ENCODE data around the gene DDX17.

The DDX17 gene

GRCh38 chr22:38506118-38506962 lies at the start of gene DDX17:
TSS of gene DDX17 (minus strand) at chr22:38506311.
- peak; percentile 73 to 90 for DNase-seq

GRCh38 chr22:38554281-38554680 lies 48.2 kb upstream of the DDX17 start:
- no peak for DNase-seq

- DNase-seq, result no peak
Measured at GRCh38 chr22:38549101-38549894, 43.2 kb upstream of the DDX17 start.

- DNase-seq, result no peak
Measured at GRCh38 chr22:38540701-38541100, 34.6 kb upstream of the DDX17 start.

GRCh38 chr22:38531251-38531938 lies 25.3 kb upstream of the DDX17 start:
- no peak for DNase-seq

GRCh38 chr22:38524429-38524828 lies 18.3 kb upstream of the DDX17 start:
- no peak for DNase-seq

- DNase-seq, result no peak
Measured at GRCh38 chr22:38523479-38523878, 17.4 kb upstream of the DDX17 start.

- no peak for DNase-seq
Measured at GRCh38 chr22:38523029-38523428, 16.9 kb upstream of the DDX17 start.

GRCh38 chr22:38519453-38520250 lies 13.5 kb upstream of the DDX17 start:
- no peak for DNase-seq

GRCh38 chr22:38518620-38519019 lies 12.5 kb upstream of the DDX17 start:
- no peak for DNase-seq

- DNase-seq, result no peak
Measured at GRCh38 chr22:38513063-38513462, 7.0 kb upstream of the DDX17 start.

- DNase-seq, result no peak
Measured at GRCh38 chr22:38510416-38510970, 4.4 kb upstream of the DDX17 start.

GRCh38 chr22:38505541-38506117 lies 482 bp downstream of the DDX17 start:
- DNase-seq, result peak in 1 of 2 experiments; percentile 20

- DNase-seq, result peak in 1 of 2 experiments; percentile 35
Measured at GRCh38 chr22:38504731-38505540, 1.2 kb downstream of the DDX17 start.

GRCh38 chr22:38503021-38503420 lies 3.1 kb downstream of the DDX17 start:
- DNase-seq, result no peak

- DNase-seq, result no peak
Measured at GRCh38 chr22:38501797-38502672, 4.1 kb downstream of the DDX17 start.

GRCh38 chr22:38497869-38498268 lies 8.2 kb downstream of the DDX17 start:
- DNase-seq, result no peak

GRCh38 chr22:38494939-38495338 lies 11.2 kb downstream of the DDX17 start:
- no peak for DNase-seq

GRCh38 chr22:38494498-38494897 lies 11.6 kb downstream of the DDX17 start:
- DNase-seq, result no peak

Measured in SW 1271 (cell line).